22Rv1 (cell line): ENCODE measurements around the gene HM13.

ENCODE experiments used
- H3K27ac ChIP-seq: fragments of 450-650 bp; 2 replicates; pipeline ENCODE4 v1.5.1; 2017
- CTCF ChIP-seq: fragments of 450-650 bp; IDR thresholded peaks from 2 replicates; pipeline ENCODE4 v1.5.1; 2017; ENCODE audit warnings: mild to moderate bottlenecking
- ZFX ChIP-seq: fragments of 450-650 bp; IDR thresholded peaks from 2 replicates; pipeline ENCODE4 v1.6.1; 2017; ENCODE audit warnings: antibody characterized with exemption, borderline replicate concordance

Gene HM13

GRCh38 chr20:31559704-31560093 is 45.5 kb downstream of the HM13 start:
- TF ChIP-seq ZFX (no peak), CTCF (no peak)
- peak overlapping the region; percentile 100 for H3K27ac ChIP-seq

GRCh38 chr20:31560094-31560745 is 46.0 kb downstream of the HM13 start:
- H3K27ac ChIP-seq: peak overlapping the region; percentile 100
- TF ChIP-seq ZFX: no peak
- TF ChIP-seq CTCF: peak; percentile 98

- no peak for TF ChIP-seq CTCF
- TF ChIP-seq ZFX: no peak
- H3K27ac ChIP-seq: peak overlapping the region; percentile 100
These were observed 46.7 kb downstream of the HM13 start for GRCh38 chr20:31560746-31561598.

GRCh38 chr20:31562241-31562640 is 48.0 kb downstream of the HM13 start:
- H3K27ac ChIP-seq: peak overlapping the region; percentile 100
- TF ChIP-seq ZFX (no peak), CTCF (no peak)

- peak overlapping the region; percentile 100 for H3K27ac ChIP-seq
These were observed 50.0 kb downstream of the HM13 start for GRCh38 chr20:31564284-31564683.

GRCh38 chr20:31565699-31566318 is 51.6 kb downstream of the HM13 start:
- TF ChIP-seq ZFX: no peak
- TF ChIP-seq CTCF: no peak
- peak overlapping the region; percentile 100 for H3K27ac ChIP-seq

More at GRCh38 chr20:31564284-31564683, 50.0 kb downstream of the HM13 start:
- TF ChIP-seq CTCF (no peak), ZFX (no peak)

GRCh38 chr20:31566319-31566657 is 52.0 kb downstream of the HM13 start:
- peak overlapping the region; percentile 100 for H3K27ac ChIP-seq
- TF ChIP-seq CTCF: no peak
- no peak for TF ChIP-seq ZFX
